OCI-LY1 (cell line): ENCODE data around the gene LAMC2.

ENCODE experiments used
- H2AFZ ChIP-seq: fragments of 200-600 bp; sonication (generic), shearing (Covaris generic); 2 replicates; pipeline ENCODE4 v1.6.0; 2014; ENCODE audit warnings: antibody characterized with exemption, mild to moderate bottlenecking, low read length
- H3F3A ChIP-seq: fragments of 200-600 bp; sonication (generic), shearing (Covaris generic); 2 replicates; pipeline ENCODE4 v1.6.0; 2014; ENCODE audit warnings: mild to moderate bottlenecking, antibody characterized with exemption, low read length, moderate library complexity; ENCODE audit not compliant: insufficient read depth
- H3K27ac ChIP-seq: fragments of 200-600 bp; sonication (generic); 2 replicates; pipeline ENCODE4 v1.5.1; 2014; ENCODE audit warnings: low read length, mixed run types, mild to moderate bottlenecking, low read depth; ENCODE audit not compliant: poor library complexity, severe bottlenecking
- H3K27me3 ChIP-seq: fragments of 200-600 bp; sonication (generic); 2 replicates; pipeline ENCODE4 v1.6.0; 2014; ENCODE audit warnings: antibody characterized with exemption, mild to moderate bottlenecking, low read length, moderate library complexity; ENCODE audit not compliant: insufficient read depth
- H3K36me3 ChIP-seq: fragments of 200-600 bp; sonication (generic); 2 replicates; pipeline ENCODE4 v1.6.1; 2014; ENCODE audit warnings: mild to moderate bottlenecking, antibody characterized with exemption, low read length, moderate library complexity, mixed read lengths; ENCODE audit not compliant: insufficient read depth
- H3K4me1 ChIP-seq: fragments of 200-600 bp; sonication (generic); 2 replicates; pipeline ENCODE4 v1.5.1; 2014; ENCODE audit warnings: mild to moderate bottlenecking, low read length, moderate library complexity; ENCODE audit not compliant: insufficient read depth, severe bottlenecking
- H3K4me2 ChIP-seq: fragments of 200-600 bp; sonication (generic), shearing (Covaris generic); 2 replicates; pipeline ENCODE4 v1.6.1; 2014; ENCODE audit warnings: low read length
- H3K4me3 ChIP-seq: fragments of 200-600 bp; sonication (generic); 2 replicates; pipeline ENCODE4 v1.5.1; 2014; ENCODE audit warnings: low read length, low read depth, mild to moderate bottlenecking, mixed read lengths; ENCODE audit not compliant: poor library complexity, severe bottlenecking
- H3K79me2 ChIP-seq: fragments of 200-600 bp; shearing (Covaris generic); 2 replicates; pipeline ENCODE4 v1.6.1; 2016; ENCODE audit warnings: mixed run types, low read length, mixed read lengths; ENCODE audit not compliant: insufficient read depth
- H3K9ac ChIP-seq: fragments of 200-600 bp; sonication (generic), shearing (Covaris generic); 2 replicates; pipeline ENCODE4 v1.6.1; 2014; ENCODE audit warnings: mild to moderate bottlenecking, low read length, mixed read lengths
- H3K9me2 ChIP-seq: fragments of 200-600 bp; sonication (generic), shearing (Covaris generic); 2 replicates; pipeline ENCODE4 v1.6.1; 2014; ENCODE audit warnings: low read depth, mild to moderate bottlenecking, low read length, mixed read lengths
- H3K9me3 ChIP-seq: fragments of 200-600 bp; shearing (Covaris generic); 2 replicates; pipeline ENCODE4 v1.6.1; 2014; ENCODE audit warnings: low read length, mixed read lengths
- H4K20me1 ChIP-seq: fragments of 200-600 bp; sonication (generic), shearing (Covaris generic); 2 replicates; pipeline ENCODE4 v1.6.0; 2016; ENCODE audit warnings: mild to moderate bottlenecking, low read length; ENCODE audit not compliant: insufficient read depth
- EZH2 ChIP-seq: fragments of 200-600 bp; sonication (generic), shearing (Covaris generic); IDR thresholded peaks from 2 replicates; pipeline ENCODE4 v1.8.0; 2017; ENCODE audit warnings: borderline replicate concordance, mixed run types, mild to moderate bottlenecking, antibody characterized with exemption, low read length, moderate library complexity, mixed read lengths
- TF ChIP-seq, protein P1 (sequence below): fragments of 200-600 bp; sonication (generic), shearing (Covaris generic); IDR thresholded peaks from 2 replicates; pipeline ENCODE4 v1.5.1; 2017; ENCODE audit warnings: mild to moderate bottlenecking, antibody characterized with exemption, low read length, moderate library complexity, mixed read lengths

LAMC2 gene

DNA sequence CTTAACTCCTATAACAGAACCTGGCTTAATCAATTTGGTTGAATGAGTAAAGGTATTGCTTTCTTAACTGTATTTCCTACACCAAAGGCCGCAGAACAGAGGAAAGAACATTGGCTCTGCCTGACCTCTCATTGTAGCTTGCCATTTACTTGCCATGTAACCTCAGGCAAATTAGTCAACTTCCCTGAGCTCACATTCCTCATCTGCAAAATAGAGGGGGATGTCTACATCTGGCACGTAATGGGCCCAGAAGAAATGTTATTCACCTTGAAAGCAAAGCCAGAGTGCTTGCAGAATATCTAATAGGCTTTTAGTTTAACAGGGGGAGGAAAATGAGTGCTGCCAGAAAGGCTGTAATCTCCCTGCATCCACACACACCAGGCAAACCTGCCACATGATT is 44.3 kb downstream of the LAMC2 start:
- H2AFZ ChIP-seq: no peak overlapping the region
- no peak overlapping the region for H3K27ac ChIP-seq
- TF ChIP-seq EZH2: no peak
- TF ChIP-seq, protein P1, sequence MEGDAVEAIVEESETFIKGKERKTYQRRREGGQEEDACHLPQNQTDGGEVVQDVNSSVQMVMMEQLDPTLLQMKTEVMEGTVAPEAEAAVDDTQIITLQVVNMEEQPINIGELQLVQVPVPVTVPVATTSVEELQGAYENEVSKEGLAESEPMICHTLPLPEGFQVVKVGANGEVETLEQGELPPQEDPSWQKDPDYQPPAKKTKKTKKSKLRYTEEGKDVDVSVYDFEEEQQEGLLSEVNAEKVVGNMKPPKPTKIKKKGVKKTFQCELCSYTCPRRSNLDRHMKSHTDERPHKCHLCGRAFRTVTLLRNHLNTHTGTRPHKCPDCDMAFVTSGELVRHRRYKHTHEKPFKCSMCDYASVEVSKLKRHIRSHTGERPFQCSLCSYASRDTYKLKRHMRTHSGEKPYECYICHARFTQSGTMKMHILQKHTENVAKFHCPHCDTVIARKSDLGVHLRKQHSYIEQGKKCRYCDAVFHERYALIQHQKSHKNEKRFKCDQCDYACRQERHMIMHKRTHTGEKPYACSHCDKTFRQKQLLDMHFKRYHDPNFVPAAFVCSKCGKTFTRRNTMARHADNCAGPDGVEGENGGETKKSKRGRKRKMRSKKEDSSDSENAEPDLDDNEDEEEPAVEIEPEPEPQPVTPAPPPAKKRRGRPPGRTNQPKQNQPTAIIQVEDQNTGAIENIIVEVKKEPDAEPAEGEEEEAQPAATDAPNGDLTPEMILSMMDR: no peak
- no peaks in the 10 kb centered on the region for H3K36me3 ChIP-seq
- H3K9me2 ChIP-seq: no peaks in the 10 kb centered on the region
- no peak overlapping the region for H3K4me2 ChIP-seq
- H3K9me3 ChIP-seq: no peaks in the 10 kb centered on the region
- H4K20me1 ChIP-seq: no peaks in the 10 kb centered on the region
- no peak overlapping the region for H3K9ac ChIP-seq
- H3K79me2 ChIP-seq: no peaks in the 10 kb centered on the region
- H3K27me3 ChIP-seq: no peaks in the 10 kb centered on the region
- no peaks in the 10 kb centered on the region for H3F3A ChIP-seq
- H3K4me3 ChIP-seq: no peak overlapping the region
- H3K4me1 ChIP-seq: no peaks in the 10 kb centered on the region

- H2AFZ ChIP-seq: no peak overlapping the region
- TF ChIP-seq, protein P1: no peak
- TF ChIP-seq EZH2: no peak
- H3K4me2 ChIP-seq: no peak overlapping the region
- no peaks in the 10 kb centered on the region for H3K79me2 ChIP-seq
- no peaks in the 10 kb centered on the region for H3K27me3 ChIP-seq
- H3K27ac ChIP-seq: no peak overlapping the region
- no peaks in the 10 kb centered on the region for H3K9me2 ChIP-seq
- no peaks in the 10 kb centered on the region for H3K4me1 ChIP-seq
- no peak overlapping the region for H3K4me3 ChIP-seq
- no peaks in the 10 kb centered on the region for H3F3A ChIP-seq
- H3K9me3 ChIP-seq: no peaks in the 10 kb centered on the region
- no peaks in the 10 kb centered on the region for H4K20me1 ChIP-seq
- no peaks in the 10 kb centered on the region for H3K36me3 ChIP-seq
- H3K9ac ChIP-seq: no peak overlapping the region
Measured at GRCh38 chr1:183231545-183231944, 45.5 kb downstream of the LAMC2 start.

GRCh38 chr1:183233113-183233512 is 47.0 kb downstream of the LAMC2 start:
- Histone ChIP-seq H3K27me3 (no peaks in the 10 kb centered on the region), H3K36me3 (no peaks in the 10 kb centered on the region), H3K9me3 (no peaks in the 10 kb centered on the region), H3F3A (no peaks in the 10 kb centered on the region), H3K4me1 (no peaks in the 10 kb centered on the region), H3K9ac (no peak overlapping the region), H2AFZ (no peak overlapping the region), H3K27ac (no peak overlapping the region), H3K4me3 (no peak overlapping the region), H3K4me2 (no peak overlapping the region), H3K79me2 (no peaks in the 10 kb centered on the region), H4K20me1 (no peaks in the 10 kb centered on the region), H3K9me2 (no peaks in the 10 kb centered on the region)
- TF ChIP-seq EZH2: no peak
- TF ChIP-seq, protein P1: no peak
